Endodermal cell (in vitro differentiated cells): ENCODE data around the gene MYO5B. TPM values are rescaled to one million over a fixed set of nuclear protein-coding genes. Genes with fewer than 3 reads are reported as not detected.
"Not testable (repeated sequence)": the region's sequence is repeated elsewhere in the genome, so short reads cannot be mapped to it uniquely, and the experiment has no call there.

Source experiments
- DNase-seq: peaks from one replicate; pipeline ENCODE4 v3.0.0-alpha.2; 2017
- H3K27ac ChIP-seq: 2 replicates; pipeline ENCODE4 v1.5.1; 2013; ENCODE audit warnings: mild to moderate bottlenecking, low read depth, low read length, moderate library complexity
- H3K27me3 ChIP-seq: 2 replicates; pipeline ENCODE4 v1.6.1; 2013; ENCODE audit warnings: mild to moderate bottlenecking, low read length, moderate library complexity; ENCODE audit not compliant: insufficient read depth, control insufficient read depth, poor library complexity, severe bottlenecking
- H3K36me3 ChIP-seq: 2 replicates; pipeline ENCODE4 v1.7.0; 2013; ENCODE audit warnings: mild to moderate bottlenecking, low read length, moderate library complexity; ENCODE audit not compliant: control insufficient read depth, insufficient read depth
- H3K4me1 ChIP-seq: one replicate; pipeline ENCODE4 v1.7.0; 2013; ENCODE audit warnings: low read length; ENCODE audit not compliant: control insufficient read depth, insufficient read depth
- H3K4me3 ChIP-seq: 2 replicates; pipeline ENCODE4 v1.5.1; 2013; ENCODE audit warnings: mild to moderate bottlenecking, low read length, moderate library complexity
- H3K9ac ChIP-seq: 2 replicates; pipeline ENCODE4 v1.6.1; 2013; ENCODE audit warnings: mild to moderate bottlenecking, low read length, moderate library complexity; ENCODE audit not compliant: poor library complexity, severe bottlenecking; ENCODE audit errors: extremely low read depth
- H3K9me3 ChIP-seq: 2 replicates; pipeline ENCODE4 v1.6.1; 2013; ENCODE audit warnings: mild to moderate bottlenecking, low read length, moderate library complexity; ENCODE audit not compliant: control insufficient read depth
- H3K27ac Mint-ChIP-seq: 2 replicates; pipeline ENCODE4 v1.8.0; 2020; ENCODE audit warnings: mixed read lengths
- H3K27me3 Mint-ChIP-seq: 2 replicates; pipeline ENCODE4 v1.8.0; 2021; ENCODE audit warnings: mild to moderate bottlenecking, mixed read lengths; ENCODE audit not compliant: insufficient read depth
- H3K36me3 Mint-ChIP-seq: 2 replicates; pipeline ENCODE4 v1.8.0; 2020; ENCODE audit warnings: low read depth, mixed read lengths
- H3K4me1 Mint-ChIP-seq: 2 replicates; pipeline ENCODE4 v1.8.0; 2020; ENCODE audit warnings: mixed read lengths
- H3K4me3 Mint-ChIP-seq: 2 replicates; pipeline ENCODE4 v1.8.0; 2020; ENCODE audit warnings: mild to moderate bottlenecking, moderate library complexity, mixed read lengths
- H3K9me3 Mint-ChIP-seq: 2 replicates; pipeline ENCODE4 v1.8.0; 2020; ENCODE audit warnings: mild to moderate bottlenecking, mixed read lengths
- CTCF ChIP-seq: fragments of 200-600 bp; sonication (generic); conservative IDR thresholded peaks from 2 replicates; pipeline ENCODE4 v1.5.0; 2021; ENCODE audit warnings: antibody characterized with exemption, mild to moderate bottlenecking
- WGBS, 2 experiments: methylation state at CpG; one replicate each; pipeline versions ENCODE4 v1.1.5 to v1.1.7; 2013; ENCODE audit warnings: missing lambda C conversion rate in 2 of 2, mixed read lengths in 1 of 2; ENCODE audit not compliant: insufficient coverage in 1 of 2, insufficient read length in 1 of 2; 5-methylcytosine and 5-hydroxymethylcytosine counted together
- total RNA-seq, 2 donors: library from RNA; stranded (reverse); fragmentation: NEBNext Ultra II Directional in 1 of 2; extraction: Animal tissue kit (Norgen Biotek cat#: 25700) in 1 of 2; gene quantifications; 2 replicates in 1 of 2; 3 replicates in 1 of 2; pipeline ENCODE4 v1.2.1, GENCODE V29; 2021

MYO5B gene
- total RNA-seq, 2 donors from 2014 or later = 12.2 to 16.8 TPM

- H3K4me3 Mint-ChIP-seq = no peak overlapping the region
- peaks cover 13% of the 10 kb centered on the region for H3K4me1 Mint-ChIP-seq
- no peak overlapping the region for H3K27ac ChIP-seq
- no peak overlapping the region for H3K9ac ChIP-seq
- no peak for DNase-seq
- no peaks in the 10 kb centered on the region for H3K9me3 Mint-ChIP-seq
- H3K4me3 ChIP-seq = no peak overlapping the region
- 96 to 100% methylated on average over 3 of the region's 3 CpGs for WGBS, 2 experiments
- no peaks in the 10 kb centered on the region for H3K9me3 ChIP-seq
- H3K36me3 ChIP-seq = no peaks in the 10 kb centered on the region
- TF ChIP-seq CTCF = no peak
- peaks cover under 1% of the 10 kb centered on the region for H3K27me3 ChIP-seq
- no peak overlapping the region for H3K27ac Mint-ChIP-seq
- H3K27me3 Mint-ChIP-seq = peaks cover 5% of the 10 kb centered on the region
- H3K36me3 Mint-ChIP-seq = no peaks in the 10 kb centered on the region
- no peaks in the 10 kb centered on the region for H3K4me1 ChIP-seq
Measured at GRCh38 chr18:50096766-50097435, 98.0 kb downstream of the MYO5B start.

GRCh38 chr18:50094786-50095185, 100.2 kb downstream of the MYO5B start:
- H3K27me3 ChIP-seq, H3K9ac ChIP-seq, H3K36me3 ChIP-seq, H3K27me3 Mint-ChIP-seq, H3K4me3 Mint-ChIP-seq, DNase-seq, H3K9me3 Mint-ChIP-seq, H3K36me3 Mint-ChIP-seq, H3K4me3 ChIP-seq, H3K27ac Mint-ChIP-seq, H3K9me3 ChIP-seq, H3K4me1 ChIP-seq, H3K27ac ChIP-seq: not testable (repeated sequence)
- WGBS, 2 experiments = 71 to 77% methylated on average over 2 to 5 of the region's 5 CpGs
- H3K4me1 Mint-ChIP-seq = peaks cover 18% of the 10 kb centered on the region

GRCh38 chr18:50094221-50094773, 100.7 kb downstream of the MYO5B start:
- Mint-ChIP-seq H3K9me3 (no peaks in the 10 kb centered on the region), H3K27me3 (peaks cover 1% of the 10 kb centered on the region), H3K27ac (no peak overlapping the region), H3K36me3 (no peaks in the 10 kb centered on the region), H3K4me1 (peaks cover 18% of the 10 kb centered on the region), H3K4me3 (no peak overlapping the region)
- DNase-seq = no peak
- no peaks in the 10 kb centered on the region for H3K9me3 ChIP-seq
- no peaks in the 10 kb centered on the region for H3K36me3 ChIP-seq
- WGBS, 2 experiments = 33 to 71% methylated on average over 1 to 2 of the region's 2 CpGs
- no peaks in the 10 kb centered on the region for H3K27me3 ChIP-seq
- no peak overlapping the region for H3K27ac ChIP-seq
- TF ChIP-seq CTCF = no peak
- H3K9ac ChIP-seq = no peak overlapping the region
- no peaks in the 10 kb centered on the region for H3K4me1 ChIP-seq
- no peak overlapping the region for H3K4me3 ChIP-seq
